Fibroblast of skin of left quadriceps (primary cell): Measurements from ENCODE around the gene ANAPC5.

ENCODE experiments used
- DNase-seq, 2 experiments: peaks; one replicate each; pipeline ENCODE4 v3.0.0-alpha.2; 2013; ENCODE audit warnings: low read depth in 2 of 2

ANAPC5 gene

DNA sequence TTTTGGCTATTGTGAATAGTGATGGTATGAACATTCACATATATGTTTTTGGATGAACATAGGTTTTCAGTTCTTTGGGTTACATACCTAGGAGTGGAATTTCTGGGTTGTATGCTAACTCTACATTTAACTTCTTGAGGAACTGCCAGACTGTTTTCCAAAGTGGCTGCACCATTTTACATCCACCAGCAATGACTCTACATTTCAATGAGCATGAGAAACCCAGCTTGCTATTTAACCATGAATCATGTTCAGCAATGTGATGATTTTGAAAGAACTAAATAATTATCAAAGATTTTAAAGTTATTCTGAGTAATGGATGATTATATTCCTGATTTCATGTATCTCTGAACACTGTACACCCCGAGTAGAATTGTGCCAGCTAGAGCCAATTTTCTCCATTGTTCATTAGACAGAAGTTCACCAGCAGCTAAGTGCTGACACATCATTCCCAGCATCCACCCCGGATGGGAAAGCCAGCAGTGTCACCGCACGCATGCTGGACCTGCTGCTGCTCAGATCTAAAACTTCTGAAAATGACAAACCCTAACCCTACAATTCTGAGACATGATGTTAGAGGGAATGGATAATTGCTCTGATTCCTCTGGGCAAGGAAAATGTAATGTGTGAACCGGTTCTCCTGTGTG is 13.3 kb upstream of the ANAPC5 start:
- no peak for DNase-seq

DNA sequence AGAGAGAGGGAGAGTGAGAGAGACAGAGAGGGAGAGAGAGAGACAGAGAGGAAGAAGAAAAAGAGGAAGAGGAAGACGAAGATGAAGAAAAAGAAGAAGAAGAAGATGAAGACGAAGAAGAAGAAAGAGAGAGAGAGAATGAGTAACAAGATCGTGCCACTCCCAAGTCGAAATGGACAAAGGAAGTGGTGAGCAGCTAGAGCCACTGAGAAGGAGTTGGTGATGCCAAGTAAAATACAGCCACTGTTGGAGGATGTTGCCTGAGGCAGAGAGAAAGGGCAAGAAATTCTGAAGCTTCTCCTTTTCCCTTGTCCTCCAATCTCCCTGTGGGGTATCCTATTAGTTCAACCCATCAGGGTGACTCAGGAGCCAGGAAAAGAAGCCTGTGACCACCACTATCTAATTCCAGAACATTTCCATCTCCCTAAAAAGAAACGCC is 12.5 kb upstream of the ANAPC5 start:
- no peak for DNase-seq

DNA sequence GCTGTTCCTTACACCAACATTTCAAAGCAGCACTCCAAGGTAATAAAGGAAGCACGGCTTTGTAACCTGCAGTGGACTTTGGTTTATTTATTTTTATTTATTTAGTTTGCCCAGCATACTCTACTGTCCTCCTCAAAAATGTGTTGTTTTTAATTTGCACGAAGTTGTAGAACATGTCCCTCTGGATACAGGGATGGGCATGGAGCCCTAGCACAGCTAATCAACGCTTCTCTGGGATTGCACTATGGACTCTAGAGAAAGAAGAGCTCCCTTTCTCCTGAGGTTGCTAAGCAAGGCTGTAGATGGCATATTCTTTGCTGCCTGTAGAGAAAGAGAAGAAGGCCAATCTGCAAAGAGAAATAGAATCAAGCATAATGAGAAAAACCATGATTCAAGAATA is 5.9 kb upstream of the ANAPC5 start:
- no peak for DNase-seq

DNA sequence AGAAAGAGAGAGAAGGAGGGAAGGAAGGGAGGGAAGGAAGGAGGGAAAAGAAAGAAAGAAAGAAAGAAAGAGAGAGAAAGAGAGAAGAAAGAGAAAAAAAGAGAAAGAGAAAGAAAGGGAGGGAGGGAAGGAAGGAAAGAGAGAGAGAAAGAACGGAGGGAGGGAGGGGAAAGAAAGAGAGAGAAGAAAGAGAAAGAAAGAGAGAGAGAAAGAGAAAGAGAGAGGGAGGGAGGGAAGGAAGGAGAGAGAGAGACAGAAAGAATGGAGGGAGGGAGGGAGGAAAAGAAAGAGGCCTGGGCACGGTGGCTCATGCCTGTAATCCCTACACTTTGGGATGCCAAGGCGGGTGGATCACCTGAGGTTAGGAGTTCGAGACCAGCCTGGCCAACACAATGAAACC is 5.1 kb upstream of the ANAPC5 start:
- no peak for DNase-seq

DNA sequence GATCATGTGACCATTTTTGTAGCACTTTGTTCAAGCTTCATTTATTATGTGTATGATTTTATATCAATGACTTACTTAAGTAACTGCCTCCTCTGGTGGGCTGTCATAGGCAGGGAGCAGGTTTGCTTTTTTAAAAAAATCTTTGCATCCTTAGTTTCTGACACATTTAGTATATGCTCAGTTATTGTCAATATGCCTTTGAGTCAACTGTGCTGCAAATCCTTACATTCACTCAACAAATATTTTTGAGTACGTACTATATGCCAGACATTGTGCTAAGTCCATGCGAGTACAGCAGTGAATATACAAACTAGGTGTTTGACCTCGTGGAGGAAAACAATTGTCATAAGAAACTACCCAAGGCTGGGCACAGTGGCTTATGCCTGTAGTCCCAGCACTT is 4.4 kb upstream of the ANAPC5 start:
- DNase-seq: no peak

DNA sequence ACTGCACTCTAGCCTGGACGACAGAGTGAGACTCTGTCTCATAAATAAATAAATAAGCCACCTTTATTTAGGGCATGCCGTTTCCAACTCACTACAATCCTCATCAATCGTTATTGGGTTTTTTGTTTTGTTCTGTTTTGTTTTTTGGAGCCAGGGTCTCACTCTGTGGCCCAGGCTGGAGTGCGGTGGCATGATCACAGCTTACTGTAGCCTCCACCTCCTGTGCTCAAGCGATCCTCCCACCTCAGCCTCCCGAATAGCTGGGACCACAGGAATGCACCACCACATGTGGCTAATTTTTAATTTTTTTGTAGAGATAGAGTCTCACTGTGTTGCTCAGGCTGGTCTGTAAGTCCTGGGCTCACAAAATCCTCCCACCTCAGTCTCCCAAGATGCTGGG is 3.6 kb upstream of the ANAPC5 start:
- no peak for DNase-seq

DNA sequence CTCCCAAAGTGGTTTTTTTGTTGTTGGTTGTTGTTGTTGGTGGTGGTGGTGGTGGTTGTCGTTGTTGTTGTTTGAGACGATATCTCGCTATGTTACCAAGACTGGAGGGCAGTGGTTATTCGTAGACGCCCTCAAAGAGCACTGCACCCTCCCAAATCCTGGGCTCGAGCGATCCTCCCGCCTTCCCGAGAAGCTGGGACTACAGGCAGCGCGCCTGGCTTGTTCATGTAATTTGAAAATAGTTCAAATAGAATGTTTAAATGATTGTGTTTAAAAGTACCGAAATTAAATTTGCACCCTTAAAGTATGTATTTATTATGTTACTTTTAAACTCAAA is 439 bp upstream of the ANAPC5 start:
- DNase-seq: no peak

DNA sequence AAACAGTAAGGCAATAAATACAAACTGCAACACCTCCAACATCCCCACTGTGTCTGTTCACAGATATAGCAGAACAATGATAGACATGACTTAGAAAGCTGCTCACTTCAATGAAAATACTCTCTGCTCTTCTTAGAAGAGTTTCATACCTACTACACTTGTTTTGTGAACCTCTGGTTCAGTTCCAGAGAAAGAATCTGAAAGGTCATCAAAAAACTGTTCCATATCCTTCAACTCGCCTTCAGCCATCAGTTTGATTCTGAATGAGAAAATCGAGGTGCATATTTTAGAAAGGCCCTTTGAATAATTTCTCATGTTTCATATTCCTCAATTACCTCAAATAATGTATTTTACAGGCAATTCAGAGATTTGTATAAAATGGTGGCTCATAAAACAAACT is 5.5 kb downstream of the ANAPC5 start:
- DNase-seq: no peak

DNA sequence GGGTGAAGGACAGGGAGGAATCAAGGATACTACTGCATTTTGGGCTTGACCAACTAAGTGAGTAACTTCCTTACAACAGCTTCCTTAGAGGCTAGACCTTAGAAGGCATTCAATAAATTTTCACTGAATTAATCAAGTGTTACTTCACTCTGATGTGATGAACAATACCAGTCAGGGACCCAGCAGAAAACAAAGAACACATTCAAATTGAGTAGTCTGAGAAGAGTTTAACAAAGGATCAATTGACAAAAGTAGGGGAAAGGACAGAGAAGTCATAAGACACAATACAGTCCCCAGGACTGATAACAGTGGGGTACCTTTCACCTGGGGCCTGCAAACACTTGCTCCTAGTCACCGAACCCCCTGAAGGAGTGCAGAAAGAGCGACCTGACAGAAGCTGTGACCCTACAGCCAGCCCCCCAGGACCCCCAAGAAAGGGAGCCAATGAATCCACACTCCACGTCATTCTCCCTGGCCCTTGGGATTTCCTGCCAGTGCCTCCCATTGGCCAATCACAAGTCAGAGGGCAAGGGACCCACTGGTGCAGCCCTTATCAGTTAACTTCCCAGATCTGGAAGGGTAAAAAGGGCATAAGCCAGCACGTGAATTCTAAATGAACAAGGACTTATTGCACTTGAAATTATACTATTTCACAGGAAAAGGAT is 6.9 kb downstream of the ANAPC5 start:
- DNase-seq: no peak

DNA sequence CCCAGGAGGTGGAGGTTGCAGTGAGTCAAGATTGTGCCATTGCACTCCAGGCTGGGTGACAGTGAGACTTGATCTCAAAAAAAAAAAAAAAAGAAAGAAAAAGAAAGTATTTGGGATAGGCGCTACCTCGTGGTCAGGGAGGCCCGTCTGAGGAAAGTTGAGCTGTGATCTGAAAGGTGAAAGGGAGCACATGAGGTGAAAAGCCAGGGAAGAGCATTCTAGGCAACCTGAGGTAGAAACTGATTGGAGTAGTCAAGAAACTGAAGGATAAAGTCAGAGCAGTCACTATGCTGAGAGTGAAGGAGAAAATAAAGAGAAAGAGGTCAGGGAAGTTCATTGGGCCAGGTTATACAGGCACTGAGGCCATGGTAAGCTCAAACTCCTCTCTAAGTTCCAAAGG is 7.7 kb downstream of the ANAPC5 start:
- no peak for DNase-seq

DNA sequence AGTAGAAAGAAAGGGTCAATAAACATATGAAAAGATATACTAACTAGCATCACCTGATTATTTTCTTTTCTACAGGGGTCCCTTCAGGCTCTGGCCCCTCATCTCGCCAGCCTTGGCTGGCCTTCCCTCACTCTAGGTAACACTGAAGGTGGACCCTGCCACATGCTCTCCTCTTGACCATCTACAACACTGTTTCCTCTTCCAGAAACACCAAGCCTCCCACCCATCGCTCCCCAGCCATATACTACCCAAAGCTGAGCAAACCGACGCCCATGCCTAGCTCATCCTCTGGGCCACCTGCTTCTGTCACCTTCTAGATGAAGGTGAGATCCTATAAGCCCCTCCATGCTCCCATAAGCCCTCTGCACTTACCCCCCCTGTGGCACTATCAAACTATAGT is 14.8 kb downstream of the ANAPC5 start:
- no peak for DNase-seq

DNA sequence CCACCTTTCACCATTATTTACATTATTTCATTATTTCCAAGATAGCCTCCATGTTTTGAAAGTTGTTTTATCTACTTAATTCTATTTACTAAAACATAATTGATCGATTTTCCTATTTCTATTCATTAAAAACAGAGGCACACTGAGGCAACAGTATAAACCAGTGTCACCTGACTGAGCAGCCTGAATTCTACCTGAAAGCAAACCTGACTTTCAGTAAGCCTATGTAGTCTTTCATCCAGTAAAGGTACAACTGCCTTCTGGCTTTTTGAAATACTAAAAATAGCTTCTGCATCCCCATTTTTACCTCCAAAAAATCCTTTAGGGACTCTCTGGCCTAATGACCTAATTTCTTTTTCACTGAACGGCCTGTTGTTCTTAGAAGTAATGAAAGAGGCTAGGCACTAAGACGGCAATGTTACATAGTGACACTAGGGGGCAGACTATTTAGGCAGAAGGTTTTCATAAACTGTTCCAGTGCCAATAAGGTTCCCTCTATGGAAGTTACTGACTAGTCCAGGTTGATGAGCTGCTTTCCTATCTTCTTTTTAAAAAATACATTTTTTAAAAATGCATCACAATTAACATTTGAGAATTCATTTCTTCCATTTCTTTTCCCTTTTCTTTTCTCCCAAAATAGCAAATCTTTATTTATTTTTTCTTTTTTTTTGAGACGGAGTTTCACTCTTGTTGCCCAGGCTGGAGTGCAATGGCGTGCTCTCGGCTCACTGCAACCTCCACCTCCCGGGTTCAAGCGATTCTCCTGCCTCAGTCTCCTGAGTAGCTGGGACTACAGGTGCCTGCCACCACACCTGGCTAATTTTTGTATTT is 17.5 kb downstream of the ANAPC5 start:
- peak; percentile 35 to 42 for DNase-seq

DNA sequence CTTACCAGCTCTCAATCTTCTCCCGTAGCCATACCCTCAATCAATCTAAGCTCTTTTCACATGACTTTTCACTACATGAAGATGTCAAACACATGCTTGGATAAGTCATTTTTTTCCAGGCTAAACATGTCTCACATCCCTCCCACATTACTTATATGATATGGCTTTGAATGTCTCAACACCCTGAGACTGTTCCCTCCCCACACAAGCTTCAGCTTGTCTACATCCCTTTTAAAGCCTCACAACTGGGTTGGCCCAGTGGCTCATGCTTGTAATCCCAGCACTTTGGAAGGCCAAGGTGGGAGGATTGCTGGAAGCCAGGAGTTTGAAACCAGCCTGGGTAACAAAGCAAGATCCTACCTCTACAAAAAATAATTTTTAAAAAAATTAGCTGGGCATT is 18.5 kb downstream of the ANAPC5 start:
- no peak for DNase-seq

DNA sequence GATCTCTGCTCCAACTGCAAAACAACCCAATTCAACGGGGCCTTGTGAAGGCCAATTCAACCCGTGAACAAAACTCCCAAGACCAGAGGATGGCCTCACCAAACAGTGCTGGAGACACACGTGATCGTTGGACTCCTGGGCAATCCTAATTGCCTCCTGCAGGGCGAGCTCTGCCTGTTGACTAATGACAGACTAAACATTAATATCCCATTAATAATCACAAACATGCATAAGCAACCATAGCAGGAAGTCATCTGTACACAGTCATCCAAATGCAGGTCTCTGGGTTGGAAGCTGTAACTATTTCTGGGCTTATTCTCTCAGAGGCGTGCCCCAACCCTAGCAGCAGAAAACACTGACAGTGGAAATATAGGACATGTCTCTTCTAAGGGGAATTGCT is 21.0 kb downstream of the ANAPC5 start:
- DNase-seq: no peak

DNA sequence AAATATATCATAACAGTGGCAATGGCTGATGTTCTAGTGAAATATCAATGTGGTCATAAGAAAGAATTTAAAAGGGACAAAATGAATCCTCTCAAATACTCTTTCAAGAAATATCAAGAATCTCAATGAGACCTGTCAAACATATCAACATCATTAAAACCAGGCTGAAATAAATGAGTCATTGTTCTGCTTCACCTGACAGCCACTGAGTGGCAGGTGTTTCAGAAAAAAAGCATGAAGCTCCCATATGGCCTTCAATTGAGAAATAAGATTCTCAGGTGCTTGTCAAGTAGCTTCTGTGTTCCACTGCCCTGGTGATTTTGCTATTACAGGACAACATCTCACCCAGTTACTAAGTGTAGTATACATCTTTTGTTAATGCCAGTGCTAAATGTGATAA is 21.5 kb downstream of the ANAPC5 start:
- DNase-seq: no peak

DNA sequence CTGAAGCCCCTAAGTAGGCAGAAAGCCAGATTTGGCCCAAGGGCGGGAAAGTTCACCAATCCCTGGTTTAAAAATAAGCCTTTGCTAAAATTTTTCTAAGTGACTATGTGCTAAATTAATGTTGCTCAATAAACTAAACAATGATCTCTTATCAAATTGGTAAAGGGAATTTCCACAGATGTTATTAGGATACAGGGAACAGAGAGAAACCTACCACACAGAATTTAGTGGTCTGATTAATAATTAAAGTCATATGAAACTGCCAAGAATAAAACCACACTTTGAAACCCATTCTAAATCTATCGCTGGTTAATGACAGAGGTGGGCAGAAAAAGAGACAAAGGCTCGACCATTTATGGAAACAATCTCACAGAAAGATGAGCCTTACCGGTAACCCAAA is 22.0 kb downstream of the ANAPC5 start:
- no peak for DNase-seq

DNA sequence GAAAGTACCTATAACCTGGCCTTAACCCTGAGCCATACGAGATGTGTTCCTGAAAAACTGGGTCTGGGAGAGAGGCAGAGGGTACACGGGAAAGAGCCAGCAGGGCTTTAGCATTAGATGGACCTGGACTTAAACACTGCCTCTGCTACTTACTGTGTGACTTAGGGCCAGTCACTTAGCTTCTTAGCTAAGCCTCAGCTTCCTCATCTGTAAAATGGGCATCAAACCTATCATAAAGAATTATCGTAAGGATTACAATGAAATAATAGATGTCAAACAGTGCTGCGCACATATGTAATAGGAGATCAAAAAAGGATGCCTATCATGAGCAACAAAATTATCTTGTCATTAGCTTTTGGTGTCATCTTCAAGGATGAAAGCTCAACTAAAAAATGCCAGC is 23.6 kb downstream of the ANAPC5 start:
- DNase-seq: no peak

DNA sequence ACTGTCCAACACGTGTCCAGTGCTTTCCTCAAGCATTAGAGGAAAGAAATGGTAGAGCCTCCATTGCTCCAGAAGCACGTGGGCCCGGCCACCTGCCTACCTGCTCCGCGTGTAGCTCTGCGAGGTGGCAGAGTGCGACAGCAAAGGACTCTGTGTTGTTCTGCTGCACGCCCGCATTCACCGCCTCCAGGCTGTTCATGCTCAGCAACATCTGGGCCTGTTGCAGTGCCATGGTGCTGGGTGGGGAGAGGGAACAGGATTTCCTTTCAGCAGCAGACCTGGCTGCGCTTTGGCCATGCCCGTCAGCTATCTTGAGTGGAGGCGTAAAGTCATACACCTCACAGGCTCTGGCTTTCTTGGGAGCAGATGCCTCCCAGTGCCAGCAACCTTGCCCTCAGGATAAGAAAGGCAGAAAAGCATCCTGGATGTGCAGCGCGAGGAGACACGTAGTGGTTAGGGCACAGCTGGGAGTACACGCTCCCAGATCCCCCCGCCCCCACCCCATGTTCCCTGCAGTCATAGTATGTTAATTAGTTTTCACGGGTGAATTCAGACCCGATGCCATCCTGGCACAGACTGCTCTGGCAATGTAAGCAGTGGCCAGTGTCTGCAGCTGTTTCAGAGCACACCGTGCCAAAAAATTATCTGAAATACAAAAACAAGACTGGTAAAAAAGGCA is 25.1 kb downstream of the ANAPC5 start:
- no peak for DNase-seq

DNA sequence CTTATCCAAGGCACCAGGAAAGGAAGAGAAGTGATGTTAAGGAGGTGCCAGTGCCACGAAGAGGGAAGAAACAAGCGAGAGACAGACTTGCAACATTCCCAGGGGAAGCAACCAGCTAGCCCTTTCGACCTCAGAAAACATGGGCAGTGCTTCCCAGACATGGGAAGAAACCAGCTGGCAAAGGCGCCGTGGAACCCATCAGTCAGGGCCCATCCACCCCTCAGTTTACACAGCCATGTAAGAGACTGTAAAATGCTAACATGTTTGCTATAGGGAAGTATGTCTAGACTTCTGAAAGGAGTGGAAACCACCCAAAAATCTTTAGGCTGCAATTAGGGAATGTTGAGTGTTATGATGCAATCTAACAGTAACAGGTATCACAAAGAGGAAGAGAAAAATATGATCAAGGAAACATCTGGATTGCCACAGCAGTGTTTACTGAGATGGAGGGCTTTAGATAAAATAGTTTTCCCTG is 26.3 kb downstream of the ANAPC5 start:
- peak in 1 of 2 experiments; percentile 3 for DNase-seq

DNA sequence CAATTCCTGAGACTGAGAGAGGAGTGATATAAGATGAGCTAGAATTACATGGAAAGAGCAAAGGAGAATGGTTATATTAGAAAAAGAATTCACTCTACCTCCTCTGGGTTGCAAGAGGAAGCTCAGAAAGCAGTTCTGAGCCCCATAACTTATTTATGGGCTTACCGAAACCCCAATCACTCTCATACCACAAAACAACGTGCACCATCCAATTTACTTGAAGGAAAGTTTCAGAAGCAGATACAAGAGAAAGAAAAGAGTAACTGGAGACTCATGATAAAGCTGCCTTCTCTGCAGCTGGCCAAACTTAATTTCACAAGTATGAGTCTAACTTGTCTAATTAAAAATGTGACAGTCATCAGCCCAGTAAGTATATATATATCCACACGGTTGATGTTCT is 28.3 kb downstream of the ANAPC5 start:
- no peak for DNase-seq

DNA sequence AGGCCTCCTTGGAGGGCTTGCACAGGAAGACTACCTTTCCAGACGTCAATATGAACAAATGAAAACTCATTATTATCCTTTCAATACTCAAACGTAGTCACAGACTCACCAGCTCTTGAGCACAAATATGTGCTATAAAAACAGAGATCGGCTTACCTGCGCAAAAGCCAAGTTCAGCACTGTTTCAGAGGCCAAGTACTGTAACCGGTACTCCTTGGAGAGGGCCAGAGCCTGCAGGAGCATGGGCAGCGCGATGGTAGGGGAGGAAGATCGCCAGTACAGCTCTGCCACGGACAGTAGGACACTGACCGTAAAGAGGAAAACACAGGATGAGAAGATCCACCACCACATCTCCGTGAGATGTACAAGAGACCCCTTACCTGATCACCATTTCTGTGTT is 34.1 kb downstream of the ANAPC5 start:
- no peak for DNase-seq

DNA sequence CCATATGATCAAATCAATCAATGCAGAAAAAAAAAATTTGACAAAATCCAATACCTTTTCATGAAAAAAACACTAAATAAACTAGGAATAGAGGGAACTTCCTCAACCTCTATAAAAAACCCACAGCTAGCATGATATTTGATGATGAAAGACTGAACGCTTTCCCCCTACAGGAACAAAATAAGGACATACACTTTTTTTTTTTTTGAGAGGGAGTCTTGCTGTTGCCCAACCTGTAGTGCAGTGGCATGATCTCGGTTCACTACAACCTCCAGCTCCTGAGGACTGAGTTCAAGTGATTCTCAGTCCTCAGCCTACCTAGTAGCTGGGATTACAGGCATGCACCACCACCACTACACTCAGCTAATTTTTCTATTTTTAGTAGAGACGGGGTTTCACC is 37.8 kb downstream of the ANAPC5 start:
- DNase-seq: no peak
